ENCODE data around the gene PGBD5.
A peak's percentile ranks its signal among the peaks of the same experiment; 100 is the strongest.

Gene PGBD5

DNA sequence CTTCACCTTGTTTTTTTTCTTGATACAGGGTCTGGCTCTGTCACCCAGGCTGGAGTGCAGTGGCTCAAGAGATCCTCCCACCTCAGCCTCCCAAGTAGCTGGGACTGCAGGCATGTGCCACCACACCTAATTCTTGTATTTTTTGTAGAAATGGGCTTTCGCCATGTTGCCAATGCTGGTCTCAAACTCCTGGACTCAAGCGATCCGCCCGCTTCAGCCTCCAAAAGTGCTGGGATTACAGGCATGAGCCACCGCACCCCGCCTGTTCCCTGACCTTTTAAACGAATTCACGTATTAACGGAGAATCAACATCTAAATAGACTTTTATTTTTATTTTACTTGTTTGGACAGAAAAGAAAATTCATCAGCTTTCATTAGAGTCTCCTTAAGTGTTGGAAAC lies 104.8 kb downstream of the PGBD5 start:
- DNase-seq (ENCODE audit: low read depth), result no peak
- no peak overlapping the region for H3K4me3 ChIP-seq (replicated peaks; ENCODE audit: low read depth, low read length)
- TF ChIP-seq, protein P1, sequence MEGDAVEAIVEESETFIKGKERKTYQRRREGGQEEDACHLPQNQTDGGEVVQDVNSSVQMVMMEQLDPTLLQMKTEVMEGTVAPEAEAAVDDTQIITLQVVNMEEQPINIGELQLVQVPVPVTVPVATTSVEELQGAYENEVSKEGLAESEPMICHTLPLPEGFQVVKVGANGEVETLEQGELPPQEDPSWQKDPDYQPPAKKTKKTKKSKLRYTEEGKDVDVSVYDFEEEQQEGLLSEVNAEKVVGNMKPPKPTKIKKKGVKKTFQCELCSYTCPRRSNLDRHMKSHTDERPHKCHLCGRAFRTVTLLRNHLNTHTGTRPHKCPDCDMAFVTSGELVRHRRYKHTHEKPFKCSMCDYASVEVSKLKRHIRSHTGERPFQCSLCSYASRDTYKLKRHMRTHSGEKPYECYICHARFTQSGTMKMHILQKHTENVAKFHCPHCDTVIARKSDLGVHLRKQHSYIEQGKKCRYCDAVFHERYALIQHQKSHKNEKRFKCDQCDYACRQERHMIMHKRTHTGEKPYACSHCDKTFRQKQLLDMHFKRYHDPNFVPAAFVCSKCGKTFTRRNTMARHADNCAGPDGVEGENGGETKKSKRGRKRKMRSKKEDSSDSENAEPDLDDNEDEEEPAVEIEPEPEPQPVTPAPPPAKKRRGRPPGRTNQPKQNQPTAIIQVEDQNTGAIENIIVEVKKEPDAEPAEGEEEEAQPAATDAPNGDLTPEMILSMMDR (IDR thresholded peaks at IDR 0.05; ENCODE audit: low read length, missing control alignments), result no peak

DNA sequence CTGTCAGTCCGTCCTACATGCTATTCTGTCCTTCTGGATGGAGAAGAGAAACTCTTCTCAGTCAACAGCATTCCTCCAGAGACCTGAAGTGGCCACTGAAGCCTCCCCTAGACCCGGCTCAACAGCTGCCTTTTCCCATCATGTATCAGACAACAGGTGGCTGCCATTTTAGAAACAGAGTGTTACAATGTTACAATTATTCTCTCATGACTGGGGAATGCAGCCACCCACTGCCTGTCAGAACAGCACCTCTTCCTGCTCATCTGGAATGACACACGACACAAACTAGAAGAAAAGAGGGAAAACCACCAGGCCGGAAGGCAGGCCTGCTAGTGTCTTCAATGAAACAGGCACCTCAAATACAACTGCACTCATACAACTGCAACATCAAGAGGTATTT lies 105.3 kb downstream of the PGBD5 start:
- TF ChIP-seq, protein P1 (IDR thresholded peaks at IDR 0.05; ENCODE audit: low read length, missing control alignments), result no peak

DNA sequence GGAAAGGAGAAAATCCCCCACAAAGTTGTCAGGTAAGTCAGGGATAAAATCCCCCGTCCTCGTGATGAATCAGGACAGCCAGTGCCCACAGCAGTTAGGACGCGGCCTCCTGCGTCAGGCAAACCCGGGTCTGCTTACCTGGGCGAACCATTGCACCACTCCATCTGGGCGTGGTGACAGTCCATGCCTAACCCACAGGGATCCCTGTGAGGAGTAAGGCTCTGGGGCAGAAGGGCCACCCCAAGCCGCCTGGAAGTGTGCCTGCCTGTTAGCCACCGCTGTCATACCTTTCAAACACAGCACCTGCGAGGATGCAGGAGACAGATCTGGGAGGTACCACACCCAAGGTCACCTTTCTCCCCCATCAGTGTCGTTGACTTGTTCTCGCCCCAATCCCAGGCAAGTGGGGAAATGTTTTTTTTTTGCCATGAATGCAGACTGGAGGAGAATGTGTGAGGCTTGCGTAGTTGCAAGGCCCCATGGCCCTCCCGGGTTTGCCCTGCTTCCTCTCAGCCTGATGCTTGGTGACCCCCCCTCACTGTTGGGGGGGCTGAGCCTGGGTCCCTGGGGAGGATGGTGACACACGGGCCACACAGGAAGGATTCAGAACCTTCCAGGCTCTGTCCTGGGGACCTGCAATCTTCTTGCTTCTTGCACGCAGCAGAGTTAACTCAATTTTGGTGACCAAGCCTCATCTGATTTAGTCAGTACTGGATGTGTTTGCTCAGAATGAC lies 107.0 kb downstream of the PGBD5 start:
- TF ChIP-seq, protein P1 (IDR thresholded peaks at IDR 0.05; ENCODE audit: low read length, missing control alignments), result no peak
- H3K4me3 ChIP-seq (replicated peaks; ENCODE audit: low read depth, low read length), result no peak overlapping the region
- DNase-seq (ENCODE audit: low read depth), result no peak

More for the DNA sequence above, 105.3 kb downstream of the PGBD5 start:
- H3K4me3 ChIP-seq (replicated peaks; ENCODE audit: low read depth, low read length), result no peak overlapping the region
- DNase-seq (ENCODE audit: low read depth), result no peak

DNA sequence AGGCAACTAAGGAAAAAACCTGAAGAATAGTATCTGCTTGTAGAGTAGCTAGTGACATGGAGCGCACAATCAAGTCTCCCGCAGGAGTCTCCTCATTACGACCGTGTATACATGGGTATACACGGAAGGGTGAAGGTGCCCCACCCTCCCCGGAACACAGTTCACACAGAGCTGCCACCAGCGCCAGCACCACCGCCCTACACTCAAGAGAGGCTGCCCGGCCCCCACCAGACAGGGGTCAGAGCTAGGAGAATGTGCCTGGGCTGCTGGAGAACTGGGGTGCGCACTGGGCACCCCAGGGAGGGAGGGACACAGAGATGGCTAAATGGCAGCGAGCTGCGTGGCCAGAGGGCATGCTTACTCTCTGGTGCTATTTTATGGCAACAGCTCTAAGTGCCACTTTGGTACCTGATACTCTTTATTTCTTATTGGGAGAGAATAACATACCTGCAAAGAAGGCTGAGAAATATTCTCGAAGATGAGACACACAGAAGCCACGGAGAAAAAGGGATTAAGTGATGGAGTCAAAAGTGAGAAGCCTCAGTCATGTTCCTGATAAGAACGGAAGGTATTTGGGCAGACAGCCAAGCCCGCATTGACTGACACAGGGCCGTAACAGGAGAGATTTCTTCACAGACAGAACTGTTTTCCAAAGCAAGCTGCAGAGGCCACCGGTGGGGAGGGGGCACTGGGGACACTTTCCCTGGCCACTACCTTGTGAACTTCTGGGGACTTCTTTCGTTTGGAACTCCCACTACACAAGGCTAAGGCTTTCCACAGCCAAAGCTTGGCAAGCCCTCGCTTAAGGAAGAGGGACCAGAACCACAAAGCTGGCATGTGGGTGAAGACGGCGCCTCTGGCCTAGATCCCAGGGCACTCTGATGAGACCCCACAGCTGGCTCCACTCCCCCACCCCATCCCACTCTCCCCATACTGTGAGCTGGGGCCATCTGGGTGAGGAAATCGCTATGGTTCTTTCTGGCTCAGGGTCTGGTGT lies 108.0 kb downstream of the PGBD5 start:
- TF ChIP-seq, protein P1 (IDR thresholded peaks at IDR 0.05; ENCODE audit: low read length, missing control alignments), result no peak
- no peak overlapping the region for H3K4me3 ChIP-seq (replicated peaks; ENCODE audit: low read depth, low read length)
- DNase-seq (ENCODE audit: low read depth), result peak; percentile 31

DNA sequence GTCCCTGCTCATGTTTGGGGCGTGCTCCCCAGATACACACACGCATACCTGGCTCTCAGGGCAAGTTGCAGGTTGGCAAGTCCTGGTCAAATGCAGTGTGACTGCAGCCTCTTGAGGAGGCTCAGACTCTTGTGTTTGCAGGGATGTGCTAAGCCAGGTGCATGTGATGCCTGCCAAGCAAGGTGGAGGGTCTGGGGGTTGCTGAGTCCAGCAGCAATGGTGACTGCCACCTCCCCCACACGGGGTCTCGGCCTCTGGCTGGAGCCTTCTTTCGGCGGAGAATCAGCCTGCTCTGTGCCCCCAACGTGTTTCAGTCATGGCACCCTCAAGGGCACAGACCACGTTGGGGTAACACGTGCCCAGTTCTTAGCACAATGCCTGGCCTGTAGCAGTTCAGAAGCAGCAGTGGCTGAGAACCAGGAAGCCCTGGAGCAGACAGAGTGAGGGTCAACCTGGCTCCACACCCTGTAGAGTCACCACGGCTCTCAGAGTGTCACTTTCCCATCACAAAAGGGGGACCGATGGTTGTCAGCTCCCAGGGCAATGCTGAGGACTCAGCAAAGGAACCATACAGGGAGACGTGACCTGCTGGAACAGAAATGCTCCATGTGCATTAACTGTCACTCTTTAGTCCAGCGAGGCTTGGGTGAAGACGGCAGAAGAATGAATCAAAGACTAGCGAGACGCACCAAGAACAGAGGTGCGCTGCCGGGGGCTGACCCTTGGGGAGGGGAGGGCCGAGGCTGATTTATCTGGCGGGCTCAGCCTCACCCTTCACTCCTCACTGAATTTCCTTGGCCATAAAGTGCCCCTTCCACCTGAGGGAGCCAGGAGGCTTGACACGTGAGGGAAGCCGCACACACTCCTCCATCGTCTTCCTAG lies 109.0 kb downstream of the PGBD5 start:
- DNase-seq (ENCODE audit: low read depth), result no peak
- TF ChIP-seq, protein P1 (IDR thresholded peaks at IDR 0.05; ENCODE audit: low read length, missing control alignments), result no peak
- H3K4me3 ChIP-seq (replicated peaks; ENCODE audit: low read depth, low read length), result no peak overlapping the region

DNA sequence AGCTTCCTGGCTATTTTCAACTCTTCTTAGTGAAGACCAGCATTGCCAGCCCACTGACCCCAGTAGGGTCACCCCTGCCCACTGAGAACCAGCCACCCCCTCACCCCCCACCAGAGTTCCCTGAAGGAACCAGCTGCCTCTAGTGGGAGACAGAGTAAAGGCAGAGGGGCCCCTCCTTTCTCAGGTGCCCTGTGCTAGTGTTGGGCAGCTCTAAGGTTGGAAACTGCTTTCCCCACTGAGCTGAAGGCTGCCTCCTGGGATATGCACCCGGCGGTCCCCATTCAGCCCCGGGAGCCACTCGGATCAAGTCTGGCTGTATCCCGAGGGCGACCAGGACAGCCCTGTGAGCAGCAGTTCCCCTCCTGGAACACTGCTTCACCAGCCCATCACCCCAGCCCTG lies 111.0 kb downstream of the PGBD5 start:
- DNase-seq (ENCODE audit: low read depth), result no peak
- TF ChIP-seq, protein P1 (IDR thresholded peaks at IDR 0.05; ENCODE audit: low read length, missing control alignments), result no peak
- H3K4me3 ChIP-seq (replicated peaks; ENCODE audit: low read depth, low read length), result no peak overlapping the region

All from fibroblast of pulmonary artery (primary cell).